Measurements from ENCODE around the gene GPR78.

Gene GPR78

GRCh38 chr4:8577972-8578371 is 2.2 kb upstream of the GPR78 start:
- no peak for DNase-seq
- Histone ChIP-seq H3K23ac (ENCODE audit: low read length in 2 of 2) (no peak overlapping the region), H3K36me3 (ENCODE audit: control insufficient read depth in 1 of 2, insufficient read depth in 2 of 2, low read depth in 1 of 2, low read length in 2 of 2) (no peaks in the 10 kb centered on the region), H2AK5ac (ENCODE audit: low read length, severe bottlenecking) (no peak overlapping the region), H2BK120ac (ENCODE audit: low read depth, low read length) (no peak overlapping the region), H3K9me3 (ENCODE audit: control insufficient read depth, low read length) (no peaks in the 10 kb centered on the region), H3K18ac (ENCODE audit: low read depth in 1 of 2, low read length in 2 of 2) (no peak overlapping the region), H2BK12ac (ENCODE audit: low read length in 2 of 2) (no peak overlapping the region), H2BK15ac (ENCODE audit: low read depth, poor library complexity, severe bottlenecking) (no peak overlapping the region), H4K8ac (ENCODE audit: low read length) (no peak overlapping the region), H2AFZ (ENCODE audit: low read depth, low read length) (no peak overlapping the region), H3K4ac (ENCODE audit: low read depth in 1 of 2, low read length in 2 of 2) (no peak overlapping the region), H4K91ac (ENCODE audit: low read length) (peak overlapping the region; percentile 37), H3K27ac (ENCODE audit: low read length, poor library complexity, severe bottlenecking) (no peak overlapping the region), H3K4me3 (ENCODE audit: insufficient read depth in 1 of 2, low read depth in 1 of 2, low read length in 2 of 2) (no peak overlapping the region), H3K9ac (ENCODE audit: low read length) (no peak overlapping the region), H2BK5ac (ENCODE audit: low read depth, low read length, poor library complexity, severe bottlenecking) (no peak overlapping the region), H3K4me2 (ENCODE audit: low read length, poor library complexity, severe bottlenecking) (no peak overlapping the region), H3K27me3 (ENCODE audit: control insufficient read depth in 1 of 2, insufficient read depth in 1 of 2, low read length in 2 of 2) (peaks cover 52 to 79% of the 10 kb centered on the region in 2 experiments), H3K79me1 (replicated peaks; ENCODE audit: low read length, poor library complexity, severe bottlenecking) (no peaks in the 10 kb centered on the region), H3K4me1 (ENCODE audit: control insufficient read depth, insufficient read depth, low read depth, low read length) (peaks cover 11% of the 10 kb centered on the region), H3K14ac (ENCODE audit: low read length in 2 of 2) (no peak overlapping the region)
- 78% methylated on average over 4 of the region's 4 CpGs for WGBS

- no peak overlapping the region for H2AFZ ChIP-seq (ENCODE audit: low read depth, low read length)
- H3K18ac ChIP-seq (ENCODE audit: low read depth in 1 of 2, low read length in 2 of 2) = no peak overlapping the region
- no peak overlapping the region for H2BK12ac ChIP-seq (ENCODE audit: low read length in 2 of 2)
- H3K14ac ChIP-seq (ENCODE audit: low read length in 2 of 2) = no peak overlapping the region
- no peaks in the 10 kb centered on the region for H3K36me3 ChIP-seq (ENCODE audit: control insufficient read depth in 1 of 2, insufficient read depth in 2 of 2, low read depth in 1 of 2, low read length in 2 of 2)
- no peak overlapping the region for H4K8ac ChIP-seq (ENCODE audit: low read length)
- H3K4me3 ChIP-seq (ENCODE audit: insufficient read depth in 1 of 2, low read depth in 1 of 2, low read length in 2 of 2) = no peak overlapping the region
- no peak overlapping the region for H2AK5ac ChIP-seq (ENCODE audit: low read length, severe bottlenecking)
- H3K27ac ChIP-seq (ENCODE audit: low read length, poor library complexity, severe bottlenecking) = no peak overlapping the region
- no peaks in the 10 kb centered on the region for H3K9me3 ChIP-seq (ENCODE audit: control insufficient read depth, low read length)
- no peak overlapping the region for H3K23ac ChIP-seq (ENCODE audit: low read length in 2 of 2)
- H4K91ac ChIP-seq (ENCODE audit: low read length) = no peak overlapping the region
- H3K4me1 ChIP-seq (ENCODE audit: control insufficient read depth, insufficient read depth, low read depth, low read length) = peaks cover 11% of the 10 kb centered on the region
- no peak for DNase-seq
- H3K9ac ChIP-seq (ENCODE audit: low read length) = no peak overlapping the region
- no peaks in the 10 kb centered on the region for H3K79me1 ChIP-seq (replicated peaks; ENCODE audit: low read length, poor library complexity, severe bottlenecking)
- 100% methylated on average over 2 of the region's 3 CpGs for WGBS
- H2BK5ac ChIP-seq (ENCODE audit: low read depth, low read length, poor library complexity, severe bottlenecking) = no peak overlapping the region
- no peak overlapping the region for H3K4me2 ChIP-seq (ENCODE audit: low read length, poor library complexity, severe bottlenecking)
- H3K27me3 ChIP-seq (ENCODE audit: control insufficient read depth in 1 of 2, insufficient read depth in 1 of 2, low read length in 2 of 2) = peaks cover 54 to 85% of the 10 kb centered on the region in 2 experiments
- H2BK120ac ChIP-seq (ENCODE audit: low read depth, low read length) = no peak overlapping the region
- no peak overlapping the region for H3K4ac ChIP-seq (ENCODE audit: low read depth in 1 of 2, low read length in 2 of 2)
- H2BK15ac ChIP-seq (ENCODE audit: low read depth, poor library complexity, severe bottlenecking) = no peak overlapping the region
Observed at GRCh38 chr4:8578717-8579116, 1.5 kb upstream of the GPR78 start.

- H3K79me1 ChIP-seq (replicated peaks; ENCODE audit: low read length, poor library complexity, severe bottlenecking) = no peaks in the 10 kb centered on the region
- no peak overlapping the region for H3K4me3 ChIP-seq (ENCODE audit: insufficient read depth in 1 of 2, low read depth in 1 of 2, low read length in 2 of 2)
- no peak overlapping the region for H2BK12ac ChIP-seq (ENCODE audit: low read length in 2 of 2)
- no peak overlapping the region for H3K4ac ChIP-seq (ENCODE audit: low read depth in 1 of 2, low read length in 2 of 2)
- peaks cover 61 to 92% of the 10 kb centered on the region in 2 experiments for H3K27me3 ChIP-seq (ENCODE audit: control insufficient read depth in 1 of 2, insufficient read depth in 1 of 2, low read length in 2 of 2)
- no peak overlapping the region for H3K14ac ChIP-seq (ENCODE audit: low read length in 2 of 2)
- DNase-seq = no peak
- H2BK15ac ChIP-seq (ENCODE audit: low read depth, poor library complexity, severe bottlenecking) = no peak overlapping the region
- no peak overlapping the region for H3K23ac ChIP-seq (ENCODE audit: low read length in 2 of 2)
- H3K9me3 ChIP-seq (ENCODE audit: control insufficient read depth, low read length) = no peaks in the 10 kb centered on the region
- H4K91ac ChIP-seq (ENCODE audit: low read length) = no peak overlapping the region
- H3K4me1 ChIP-seq (ENCODE audit: control insufficient read depth, insufficient read depth, low read depth, low read length) = peaks cover 11% of the 10 kb centered on the region
- H3K18ac ChIP-seq (ENCODE audit: low read depth in 1 of 2, low read length in 2 of 2) = no peak overlapping the region
- no peak overlapping the region for H3K27ac ChIP-seq (ENCODE audit: low read length, poor library complexity, severe bottlenecking)
- WGBS = 21% methylated on average over 9 of the region's 12 CpGs
- H2BK120ac ChIP-seq (ENCODE audit: low read depth, low read length) = no peak overlapping the region
- no peak overlapping the region for H4K8ac ChIP-seq (ENCODE audit: low read length)
- no peak overlapping the region for H2BK5ac ChIP-seq (ENCODE audit: low read depth, low read length, poor library complexity, severe bottlenecking)
- H2AK5ac ChIP-seq (ENCODE audit: low read length, severe bottlenecking) = no peak overlapping the region
- H3K36me3 ChIP-seq (ENCODE audit: control insufficient read depth in 1 of 2, insufficient read depth in 2 of 2, low read depth in 1 of 2, low read length in 2 of 2) = no peaks in the 10 kb centered on the region
- H2AFZ ChIP-seq (ENCODE audit: low read depth, low read length) = no peak overlapping the region
- H3K9ac ChIP-seq (ENCODE audit: low read length) = no peak overlapping the region
- no peak overlapping the region for H3K4me2 ChIP-seq (ENCODE audit: low read length, poor library complexity, severe bottlenecking)
Observed at GRCh38 chr4:8579526-8580320, 469 bp upstream of the GPR78 start.

- Histone ChIP-seq H3K27me3 (ENCODE audit: control insufficient read depth in 1 of 2, insufficient read depth in 1 of 2, low read length in 2 of 2) (peaks cover 66 to 95% of the 10 kb centered on the region in 2 experiments), H3K9ac (ENCODE audit: low read length) (no peak overlapping the region), H3K4ac (ENCODE audit: low read depth in 1 of 2, low read length in 2 of 2) (no peak overlapping the region), H2BK12ac (ENCODE audit: low read length in 2 of 2) (no peak overlapping the region), H4K8ac (ENCODE audit: low read length) (no peak overlapping the region), H3K4me3 (ENCODE audit: insufficient read depth in 1 of 2, low read depth in 1 of 2, low read length in 2 of 2) (peak overlapping the region in 1 of 2 experiments; percentile 20), H2AFZ (ENCODE audit: low read depth, low read length) (no peak overlapping the region), H3K9me3 (ENCODE audit: control insufficient read depth, low read length) (no peaks in the 10 kb centered on the region), H2BK5ac (ENCODE audit: low read depth, low read length, poor library complexity, severe bottlenecking) (no peak overlapping the region), H2BK15ac (ENCODE audit: low read depth, poor library complexity, severe bottlenecking) (no peak overlapping the region), H3K4me1 (ENCODE audit: control insufficient read depth, insufficient read depth, low read depth, low read length) (peaks cover 11% of the 10 kb centered on the region), H3K27ac (ENCODE audit: low read length, poor library complexity, severe bottlenecking) (no peak overlapping the region), H3K14ac (ENCODE audit: low read length in 2 of 2) (no peak overlapping the region), H3K36me3 (ENCODE audit: control insufficient read depth in 1 of 2, insufficient read depth in 2 of 2, low read depth in 1 of 2, low read length in 2 of 2) (no peaks in the 10 kb centered on the region), H3K18ac (ENCODE audit: low read depth in 1 of 2, low read length in 2 of 2) (no peak overlapping the region), H4K91ac (ENCODE audit: low read length) (no peak overlapping the region), H3K4me2 (ENCODE audit: low read length, poor library complexity, severe bottlenecking) (no peak overlapping the region), H2BK120ac (ENCODE audit: low read depth, low read length) (no peak overlapping the region), H3K79me1 (replicated peaks; ENCODE audit: low read length, poor library complexity, severe bottlenecking) (no peaks in the 10 kb centered on the region), H3K23ac (ENCODE audit: low read length in 2 of 2) (no peak overlapping the region), H2AK5ac (ENCODE audit: low read length, severe bottlenecking) (no peak overlapping the region)
- WGBS = 77% methylated on average over 66 of the region's 66 CpGs
- no peak for DNase-seq
Observed at GRCh38 chr4:8581094-8581861, 1.1 kb downstream of the GPR78 start.
